ENCODE measurements around the gene SUGCT.
A peak's percentile ranks its signal among the peaks of the same experiment; 100 is the strongest.
"Not testable (repeated sequence)": the region's sequence is repeated elsewhere in the genome, so short reads cannot be mapped to it uniquely, and the experiment has no call there.

The SUGCT gene

GRCh38 chr7:40583667-40584444, 449.1 kb downstream of the SUGCT start:
- DNase-seq (ENCODE audit: low spot score in 2 of 2) = no peak
- in situ Hi-C loops (cut with MboI; ENCODE audit: low sequenced_read_pairs) = no loop called here
- Histone ChIP-seq H3K36me3 (replicated peaks) (no peaks in the 10 kb centered on the region), H3K4me1 (no peaks in the 10 kb centered on the region), H3K4me3 (no peak overlapping the region), H3K9me3 (no peaks in the 10 kb centered on the region), H3K27me3 (ENCODE audit: low read depth) (no peaks in the 10 kb centered on the region)

GRCh38 chr7:40584667-40585433, 450.0 kb downstream of the SUGCT start:
- no peaks in the 10 kb centered on the region for H3K27me3 ChIP-seq (ENCODE audit: low read depth)
- H3K4me3 ChIP-seq = no peak overlapping the region
- no peaks in the 10 kb centered on the region for H3K9me3 ChIP-seq
- in situ Hi-C loops (cut with MboI; ENCODE audit: low sequenced_read_pairs) = no loop called here
- H3K4me1 ChIP-seq = no peaks in the 10 kb centered on the region
- DNase-seq (ENCODE audit: low spot score in 2 of 2) = no peak
- H3K36me3 ChIP-seq (replicated peaks) = no peaks in the 10 kb centered on the region

- in situ Hi-C loops (cut with MboI; ENCODE audit: low sequenced_read_pairs) = no loop called here
- DNase-seq (ENCODE audit: low spot score in 2 of 2) = no peak
- H3K27me3 ChIP-seq (ENCODE audit: low read depth) = no peaks in the 10 kb centered on the region
- no peaks in the 10 kb centered on the region for H3K4me1 ChIP-seq
- no peaks in the 10 kb centered on the region for H3K9me3 ChIP-seq
- no peak overlapping the region for H3K4me3 ChIP-seq
- H3K36me3 ChIP-seq (replicated peaks) = no peaks in the 10 kb centered on the region
These were observed 451.4 kb downstream of the SUGCT start for GRCh38 chr7:40586197-40586596.

DNA sequence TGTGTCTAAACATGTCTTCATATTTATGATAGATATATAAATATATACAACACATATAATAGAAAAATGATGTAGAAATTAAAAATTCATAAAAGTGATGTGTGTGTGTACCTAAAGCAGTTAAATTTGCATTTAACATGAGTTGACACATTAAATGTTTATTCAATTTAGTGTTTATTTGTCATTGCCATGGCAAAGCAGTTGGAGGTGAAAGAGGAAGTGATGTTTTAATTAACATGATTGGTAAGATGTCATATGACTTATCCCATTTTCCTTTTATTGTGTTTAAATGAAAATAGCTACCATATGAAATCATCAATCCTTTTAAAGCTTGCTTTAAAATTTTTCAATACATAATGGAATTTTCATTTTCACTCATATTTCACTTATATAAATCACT, 452.6 kb downstream of the SUGCT start:
- Histone ChIP-seq H3K9me3 (no peaks in the 10 kb centered on the region), H3K4me3 (no peak overlapping the region), H3K36me3 (replicated peaks) (no peaks in the 10 kb centered on the region), H3K27me3 (ENCODE audit: low read depth) (no peaks in the 10 kb centered on the region), H3K4me1 (no peaks in the 10 kb centered on the region)
- in situ Hi-C loops (cut with MboI; ENCODE audit: low sequenced_read_pairs) = no loop called here
- no peak for DNase-seq (ENCODE audit: low spot score in 2 of 2)

DNA sequence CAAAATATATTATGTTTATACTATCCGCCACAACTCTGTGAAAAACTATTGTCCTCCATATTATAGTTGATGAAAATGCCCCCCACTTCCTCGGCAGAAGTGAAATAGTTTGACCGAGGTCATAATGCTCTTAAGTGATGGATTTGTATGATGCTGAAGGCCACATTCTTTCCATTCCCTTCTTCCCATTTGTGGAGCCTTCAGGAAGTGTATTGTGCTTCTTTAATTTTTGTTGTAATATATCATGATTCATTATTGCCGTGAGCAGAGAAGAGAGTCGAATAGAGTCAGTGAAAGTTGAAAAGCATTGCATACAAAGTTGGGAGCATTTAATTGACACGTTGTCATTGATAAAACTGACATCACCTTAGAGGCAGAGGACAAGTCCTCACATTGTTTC, 460.3 kb downstream of the SUGCT start:
- no peak for DNase-seq (ENCODE audit: low spot score in 2 of 2)

GRCh38 chr7:40595832-40596231, 461.0 kb downstream of the SUGCT start:
- Histone ChIP-seq H3K27me3 (ENCODE audit: low read depth) (no peaks in the 10 kb centered on the region), H3K4me1 (no peaks in the 10 kb centered on the region), H3K4me3 (no peak overlapping the region), H3K9me3 (no peaks in the 10 kb centered on the region), H3K36me3 (replicated peaks) (no peaks in the 10 kb centered on the region)
- in situ Hi-C loops (cut with MboI; ENCODE audit: low sequenced_read_pairs) = no loop called here
- DNase-seq (ENCODE audit: low spot score in 2 of 2) = no peak

More for the DNA sequence above, 460.3 kb downstream of the SUGCT start:
- no peaks in the 10 kb centered on the region for H3K27me3 ChIP-seq (ENCODE audit: low read depth)
- H3K9me3 ChIP-seq = no peaks in the 10 kb centered on the region
- in situ Hi-C loops (cut with MboI; ENCODE audit: low sequenced_read_pairs) = no loop called here
- H3K4me1 ChIP-seq = no peaks in the 10 kb centered on the region
- no peaks in the 10 kb centered on the region for H3K36me3 ChIP-seq (replicated peaks)
- no peak overlapping the region for H3K4me3 ChIP-seq

- in situ Hi-C loops (cut with MboI; ENCODE audit: low sequenced_read_pairs) = no loop called here
- DNase-seq (ENCODE audit: low spot score in 2 of 2) = no peak
- Histone ChIP-seq H3K36me3 (replicated peaks) (no peaks in the 10 kb centered on the region), H3K9me3 (no peaks in the 10 kb centered on the region), H3K4me1 (no peaks in the 10 kb centered on the region), H3K4me3 (no peak overlapping the region), H3K27me3 (ENCODE audit: low read depth) (no peaks in the 10 kb centered on the region)
These were observed 462.7 kb downstream of the SUGCT start for GRCh38 chr7:40597517-40597916.

GRCh38 chr7:40598915-40599314, 464.1 kb downstream of the SUGCT start:
- Histone ChIP-seq H3K36me3 (replicated peaks) (no peaks in the 10 kb centered on the region), H3K9me3 (no peaks in the 10 kb centered on the region), H3K4me1 (no peaks in the 10 kb centered on the region), H3K4me3 (no peak overlapping the region), H3K27me3 (ENCODE audit: low read depth) (no peaks in the 10 kb centered on the region)
- in situ Hi-C loops (cut with MboI; ENCODE audit: low sequenced_read_pairs) = no loop called here
- no peak for DNase-seq (ENCODE audit: low spot score in 2 of 2)

- Histone ChIP-seq H3K36me3 (replicated peaks) (no peaks in the 10 kb centered on the region), H3K4me1 (no peaks in the 10 kb centered on the region), H3K4me3 (no peak overlapping the region), H3K27me3 (ENCODE audit: low read depth) (no peaks in the 10 kb centered on the region), H3K9me3 (no peaks in the 10 kb centered on the region)
- no peak for DNase-seq (ENCODE audit: low spot score in 2 of 2)
- in situ Hi-C loops (cut with MboI; ENCODE audit: low sequenced_read_pairs) = no loop called here
These were observed 465.0 kb downstream of the SUGCT start for GRCh38 chr7:40599836-40600235.

GRCh38 chr7:40602351-40602750, 467.5 kb downstream of the SUGCT start:
- H3K4me1 ChIP-seq; H3K9me3 ChIP-seq; H3K4me3 ChIP-seq; H3K36me3 ChIP-seq (replicated peaks); H3K27me3 ChIP-seq (ENCODE audit: low read depth); DNase-seq (ENCODE audit: low spot score in 2 of 2); in situ Hi-C loops (cut with MboI; ENCODE audit: low sequenced_read_pairs): not testable (repeated sequence)

- Histone ChIP-seq H3K36me3 (replicated peaks) (no peaks in the 10 kb centered on the region), H3K9me3 (no peaks in the 10 kb centered on the region), H3K4me3 (no peak overlapping the region), H3K27me3 (ENCODE audit: low read depth) (no peaks in the 10 kb centered on the region), H3K4me1 (no peaks in the 10 kb centered on the region)
- in situ Hi-C loops (cut with MboI; ENCODE audit: low sequenced_read_pairs) = no loop called here
- peak; percentile 10 to 57 for DNase-seq (ENCODE audit: low spot score in 2 of 2)
These were observed 470.0 kb downstream of the SUGCT start for GRCh38 chr7:40604601-40605438.

DNA sequence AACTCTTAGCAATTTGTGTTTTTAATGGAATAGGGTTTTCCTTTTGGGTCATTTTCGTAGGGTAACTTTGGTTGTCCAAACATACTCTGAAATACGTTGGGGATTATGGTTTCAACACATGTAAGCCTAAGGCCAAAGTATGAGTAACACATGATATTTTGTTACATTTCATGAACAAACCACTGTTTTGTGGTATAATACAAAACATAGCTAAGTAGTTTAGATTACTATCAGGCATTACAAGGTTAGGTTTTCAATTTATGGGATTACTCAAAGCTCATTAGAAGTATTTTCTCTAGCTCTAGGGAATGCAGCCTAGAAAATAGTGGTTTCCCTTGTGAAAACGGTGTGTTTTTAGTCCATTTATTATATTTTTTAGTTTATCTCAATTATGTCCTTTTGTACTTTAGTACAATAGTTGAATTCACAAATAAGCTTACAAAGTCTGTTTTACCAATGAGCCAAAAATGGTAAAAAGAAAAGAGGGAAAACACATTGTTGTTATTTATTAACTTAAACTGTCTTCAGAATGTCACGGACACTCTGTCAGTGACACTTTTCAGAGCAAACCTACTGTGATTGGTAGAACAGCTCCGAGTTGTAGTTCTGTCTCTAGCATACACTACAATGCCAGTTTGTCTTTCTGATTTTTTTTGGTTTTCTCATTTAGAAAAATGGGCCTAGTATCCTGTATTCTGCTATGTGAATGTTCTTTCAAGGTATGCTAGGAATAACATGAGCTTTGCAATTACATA, 473.7 kb downstream of the SUGCT start:
- in situ Hi-C loops (cut with MboI; ENCODE audit: low sequenced_read_pairs) = no loop called here
- no peaks in the 10 kb centered on the region for H3K4me1 ChIP-seq
- no peak for DNase-seq (ENCODE audit: low spot score in 2 of 2)

DNA sequence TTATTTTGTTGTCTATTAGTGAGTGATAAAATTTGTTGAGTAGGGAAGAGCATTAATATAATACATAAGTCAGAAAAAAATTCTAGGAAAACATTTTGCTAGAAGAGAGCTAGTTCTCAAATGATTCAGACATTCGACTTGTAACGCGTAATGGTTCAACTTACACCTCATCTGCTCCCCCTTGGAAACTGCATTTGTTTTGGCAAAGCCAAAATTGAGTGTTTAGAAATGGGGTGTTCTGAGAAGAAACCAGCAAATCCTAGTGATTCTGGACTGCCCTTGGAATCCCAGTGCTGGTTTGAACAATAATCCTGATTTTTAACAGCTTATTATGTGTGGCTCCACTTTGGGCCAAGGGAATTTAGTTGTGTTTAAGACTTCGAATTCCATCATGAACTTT, 475.7 kb downstream of the SUGCT start:
- no peak overlapping the region for H3K4me3 ChIP-seq
- H3K27me3 ChIP-seq (ENCODE audit: low read depth) = no peaks in the 10 kb centered on the region
- H3K36me3 ChIP-seq (replicated peaks) = no peaks in the 10 kb centered on the region
- DNase-seq (ENCODE audit: low spot score in 2 of 2) = no peak
- H3K4me1 ChIP-seq = no peaks in the 10 kb centered on the region
- in situ Hi-C loops (cut with MboI; ENCODE audit: low sequenced_read_pairs) = no loop called here
- no peaks in the 10 kb centered on the region for H3K9me3 ChIP-seq

More for the DNA sequence above, 473.7 kb downstream of the SUGCT start:
- Histone ChIP-seq H3K27me3 (ENCODE audit: low read depth) (no peaks in the 10 kb centered on the region), H3K36me3 (replicated peaks) (no peaks in the 10 kb centered on the region), H3K9me3 (no peaks in the 10 kb centered on the region), H3K4me3 (no peak overlapping the region)

Measured in HAP-1 (cell line).